Keratinocyte (primary cell): Measurements from ENCODE around the gene SORBS2.

Experiments
- EZH2 ChIP-seq: IDR thresholded peaks from one replicate; pipeline ENCODE4 v1.6.1; 2012; ENCODE audit warnings: inconsistent platforms, mild to moderate bottlenecking, low read length, moderate library complexity
- TF ChIP-seq, protein P1 (sequence below), 3 experiments: IDR thresholded peaks in 1 of 3; conservative IDR thresholded peaks in 1 of 3; optimal IDR thresholded peaks in 1 of 3; 2 replicates in 2 of 3; 3 replicates in 1 of 3; pipeline versions ENCODE3 to v1.5.1; 2011; ENCODE audit warnings: low read length in 3 of 3, mild to moderate bottlenecking in 3 of 3, moderate library complexity in 2 of 3, control low read depth in 1 of 3, inconsistent platforms in 1 of 3; ENCODE audit not compliant: insufficient read depth in 2 of 3; ENCODE audit errors: extremely low read depth in 1 of 3

DNA sequence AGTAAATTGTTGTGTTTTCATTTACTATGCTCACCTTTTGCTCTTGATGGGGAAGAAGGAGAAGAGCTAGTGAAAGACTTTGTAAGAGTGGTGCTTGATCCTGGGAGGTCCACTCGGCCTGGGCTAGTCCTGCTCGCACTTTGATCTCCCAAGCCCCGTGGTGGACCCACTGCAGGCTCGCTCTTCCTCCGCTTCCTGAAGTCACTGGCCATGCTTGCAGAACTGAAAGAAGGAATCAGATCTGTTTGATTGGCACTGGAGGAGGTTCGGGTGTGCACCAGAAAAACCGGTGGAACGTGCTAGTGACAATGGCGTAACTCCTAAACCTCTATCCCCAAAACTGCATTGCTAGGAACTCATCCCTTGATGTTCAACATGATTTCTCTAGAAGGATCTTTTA, 185.2 kb downstream of the SORBS2 start:
- TF ChIP-seq, protein P1, sequence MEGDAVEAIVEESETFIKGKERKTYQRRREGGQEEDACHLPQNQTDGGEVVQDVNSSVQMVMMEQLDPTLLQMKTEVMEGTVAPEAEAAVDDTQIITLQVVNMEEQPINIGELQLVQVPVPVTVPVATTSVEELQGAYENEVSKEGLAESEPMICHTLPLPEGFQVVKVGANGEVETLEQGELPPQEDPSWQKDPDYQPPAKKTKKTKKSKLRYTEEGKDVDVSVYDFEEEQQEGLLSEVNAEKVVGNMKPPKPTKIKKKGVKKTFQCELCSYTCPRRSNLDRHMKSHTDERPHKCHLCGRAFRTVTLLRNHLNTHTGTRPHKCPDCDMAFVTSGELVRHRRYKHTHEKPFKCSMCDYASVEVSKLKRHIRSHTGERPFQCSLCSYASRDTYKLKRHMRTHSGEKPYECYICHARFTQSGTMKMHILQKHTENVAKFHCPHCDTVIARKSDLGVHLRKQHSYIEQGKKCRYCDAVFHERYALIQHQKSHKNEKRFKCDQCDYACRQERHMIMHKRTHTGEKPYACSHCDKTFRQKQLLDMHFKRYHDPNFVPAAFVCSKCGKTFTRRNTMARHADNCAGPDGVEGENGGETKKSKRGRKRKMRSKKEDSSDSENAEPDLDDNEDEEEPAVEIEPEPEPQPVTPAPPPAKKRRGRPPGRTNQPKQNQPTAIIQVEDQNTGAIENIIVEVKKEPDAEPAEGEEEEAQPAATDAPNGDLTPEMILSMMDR (optimal IDR thresholded peaks at IDR 0.05 in 1 of 3, IDR thresholded peaks at IDR 0.05 in 1 of 3, conservative IDR thresholded peaks at IDR 0.05 in 1 of 3; ENCODE audit: extremely low read depth in 1 of 3, insufficient read depth in 2 of 3, low read length in 3 of 3): no peak
- no peak for TF ChIP-seq EZH2
